Measurements from ENCODE around the gene SUGCT. TPM values are rescaled to one million over a fixed set of nuclear protein-coding genes. Genes with fewer than 3 reads are reported as not detected.

SUGCT gene
- total RNA-seq, 1 donor: 6.7 TPM

GRCh38 chr7:40848541-40849221, 713.9 kb downstream of the SUGCT start:
- no peak overlapping the region for H3K4me3 ChIP-seq (ENCODE audit: low read depth, low read length)
- TF ChIP-seq CTCF (IDR thresholded peaks at IDR 0.05; ENCODE audit: insufficient read depth, low read length): no peak
- peak; percentile 46 for DNase-seq (ENCODE audit: low read depth)

- peak; percentile 37 for DNase-seq (ENCODE audit: low read depth)
- TF ChIP-seq CTCF (IDR thresholded peaks at IDR 0.05; ENCODE audit: insufficient read depth, low read length): no peak
- H3K4me3 ChIP-seq (ENCODE audit: low read depth, low read length): no peak overlapping the region
These were observed 715.2 kb downstream of the SUGCT start for GRCh38 chr7:40850017-40850416.

- DNase-seq (ENCODE audit: low read depth): no peak
- no peak for TF ChIP-seq CTCF (IDR thresholded peaks at IDR 0.05; ENCODE audit: insufficient read depth, low read length)
- no peak overlapping the region for H3K4me3 ChIP-seq (ENCODE audit: low read depth, low read length)
These were observed 716.2 kb downstream of the SUGCT start for GRCh38 chr7:40851001-40851400.

- H3K4me3 ChIP-seq (ENCODE audit: low read depth, low read length): no peak overlapping the region
- TF ChIP-seq CTCF (IDR thresholded peaks at IDR 0.05; ENCODE audit: insufficient read depth, low read length): no peak
- no peak for DNase-seq (ENCODE audit: low read depth)
These were observed 724.3 kb downstream of the SUGCT start for GRCh38 chr7:40859076-40859475.

- H3K4me3 ChIP-seq (ENCODE audit: low read depth, low read length): no peak overlapping the region
- TF ChIP-seq CTCF (IDR thresholded peaks at IDR 0.05; ENCODE audit: insufficient read depth, low read length): no peak
- no peak for DNase-seq (ENCODE audit: low read depth)
These were observed 725.2 kb downstream of the SUGCT start for GRCh38 chr7:40859965-40860543.

GRCh38 chr7:40865441-40866233, 730.8 kb downstream of the SUGCT start:
- DNase-seq (ENCODE audit: low read depth): no peak
- H3K4me3 ChIP-seq (ENCODE audit: low read depth, low read length): no peak overlapping the region
- TF ChIP-seq CTCF (IDR thresholded peaks at IDR 0.05; ENCODE audit: insufficient read depth, low read length): no peak
